GM19324 (cell line): ENCODE measurements around the gene CCND1.
"Not testable (repeated sequence)": the region's sequence is repeated elsewhere in the genome, so short reads cannot be mapped to it uniquely, and the experiment has no call there.

ENCODE experiments used
- ATAC-seq: cut with Tn5 transposase; IDR thresholded peaks from one replicate; pipeline ENCODE4 v1.9.1; 2021; ENCODE audit warnings: mild to moderate bottlenecking, moderate library complexity; ENCODE audit not compliant: unreplicated experiment, low FRiP score

The CCND1 gene

DNA sequence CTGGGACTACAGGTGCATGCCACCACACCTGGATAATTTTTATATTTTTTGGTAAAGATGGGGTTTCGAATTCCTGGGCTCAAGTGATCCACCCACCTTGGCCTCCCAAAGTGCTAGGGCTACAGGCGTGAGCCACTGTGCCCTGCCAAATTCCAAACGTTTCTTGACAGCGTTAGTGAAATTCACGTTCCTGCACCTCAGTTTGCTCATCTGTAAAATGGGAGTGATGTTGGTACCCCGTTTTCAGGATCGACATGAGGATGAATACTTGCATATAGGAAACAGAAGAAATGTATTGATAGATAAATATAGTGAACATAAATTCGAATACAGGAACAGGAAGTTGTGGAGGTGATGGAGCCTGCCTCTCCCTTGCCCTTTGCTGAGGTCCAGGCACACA is 44.4 kb downstream of the CCND1 start:
- no peak for ATAC-seq

DNA sequence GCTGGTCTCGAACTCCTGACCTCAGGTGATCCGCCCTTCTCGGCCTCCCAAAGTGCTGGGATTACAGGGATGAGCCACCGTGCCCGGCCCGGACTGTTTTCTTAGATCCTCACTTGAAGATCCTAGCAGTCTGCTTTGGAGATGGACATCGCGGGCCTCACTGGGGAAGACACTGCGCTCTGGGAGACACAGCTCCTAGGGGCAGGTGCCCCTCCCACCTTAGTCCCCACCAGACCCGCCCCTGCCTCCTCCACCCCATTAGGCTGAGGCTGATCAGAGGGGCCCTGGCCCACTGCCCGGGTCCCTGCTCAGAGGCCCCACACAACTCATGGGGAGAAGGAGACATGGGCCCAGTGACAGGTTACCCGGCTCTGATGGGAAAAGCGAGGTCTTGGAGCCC is 45.5 kb downstream of the CCND1 start:
- ATAC-seq, result no peak

DNA sequence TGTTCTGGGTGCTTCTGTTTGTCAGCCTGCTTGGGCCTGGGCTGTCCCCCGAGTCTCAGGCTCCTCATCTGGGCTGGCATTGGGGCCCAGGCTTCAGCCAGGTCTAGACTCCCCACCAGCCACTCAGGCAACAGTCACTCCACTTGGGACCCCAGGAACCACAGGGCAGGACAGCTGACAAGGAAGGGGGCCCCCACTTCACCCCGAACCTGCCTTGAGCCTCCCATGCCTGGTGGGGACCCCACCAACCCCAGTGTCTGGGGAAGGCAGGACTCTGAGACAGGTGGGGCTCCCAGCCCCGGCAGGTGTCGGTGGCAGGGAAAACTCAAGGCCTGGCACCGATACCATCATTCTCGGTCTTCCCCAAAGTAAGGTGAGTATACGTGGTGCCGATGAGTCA is 45.9 kb downstream of the CCND1 start:
- no peak for ATAC-seq

DNA sequence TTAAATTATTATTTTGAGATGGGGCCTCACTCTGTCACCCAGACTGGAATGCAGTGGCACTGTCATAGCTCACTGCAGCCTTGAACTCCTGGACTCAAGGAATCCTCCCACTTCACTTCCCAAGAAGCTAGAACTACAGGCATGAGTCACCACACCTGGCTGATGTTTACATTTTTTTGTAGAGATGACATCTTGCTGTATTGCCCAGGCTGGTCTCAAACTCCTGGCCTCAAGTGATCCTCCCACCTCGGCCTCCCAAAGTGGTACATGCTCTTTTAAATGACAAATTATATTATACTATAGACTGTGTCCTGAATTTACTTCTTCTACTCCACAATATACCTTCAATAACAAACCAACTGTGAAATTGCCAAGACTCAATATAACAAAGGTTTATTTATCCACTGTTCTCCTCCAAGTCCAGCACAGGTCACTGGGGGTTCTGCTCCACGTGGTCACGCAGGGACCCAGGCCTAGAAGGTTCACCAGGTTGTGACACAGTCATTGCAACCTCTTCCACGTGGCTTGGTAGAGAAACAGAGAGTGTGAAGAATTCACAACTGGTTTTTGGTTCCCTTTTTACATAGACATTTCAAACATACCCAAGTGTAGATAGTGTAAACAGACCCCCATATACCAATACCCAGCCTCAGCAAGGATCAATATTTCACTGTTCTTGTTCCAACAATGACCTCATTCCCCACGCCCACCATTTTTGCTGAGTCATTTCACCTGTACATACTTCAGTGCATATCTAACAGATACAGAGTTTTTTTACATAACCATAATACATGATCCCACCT is 47.2 kb downstream of the CCND1 start:
- ATAC-seq, result not testable (repeated sequence)

DNA sequence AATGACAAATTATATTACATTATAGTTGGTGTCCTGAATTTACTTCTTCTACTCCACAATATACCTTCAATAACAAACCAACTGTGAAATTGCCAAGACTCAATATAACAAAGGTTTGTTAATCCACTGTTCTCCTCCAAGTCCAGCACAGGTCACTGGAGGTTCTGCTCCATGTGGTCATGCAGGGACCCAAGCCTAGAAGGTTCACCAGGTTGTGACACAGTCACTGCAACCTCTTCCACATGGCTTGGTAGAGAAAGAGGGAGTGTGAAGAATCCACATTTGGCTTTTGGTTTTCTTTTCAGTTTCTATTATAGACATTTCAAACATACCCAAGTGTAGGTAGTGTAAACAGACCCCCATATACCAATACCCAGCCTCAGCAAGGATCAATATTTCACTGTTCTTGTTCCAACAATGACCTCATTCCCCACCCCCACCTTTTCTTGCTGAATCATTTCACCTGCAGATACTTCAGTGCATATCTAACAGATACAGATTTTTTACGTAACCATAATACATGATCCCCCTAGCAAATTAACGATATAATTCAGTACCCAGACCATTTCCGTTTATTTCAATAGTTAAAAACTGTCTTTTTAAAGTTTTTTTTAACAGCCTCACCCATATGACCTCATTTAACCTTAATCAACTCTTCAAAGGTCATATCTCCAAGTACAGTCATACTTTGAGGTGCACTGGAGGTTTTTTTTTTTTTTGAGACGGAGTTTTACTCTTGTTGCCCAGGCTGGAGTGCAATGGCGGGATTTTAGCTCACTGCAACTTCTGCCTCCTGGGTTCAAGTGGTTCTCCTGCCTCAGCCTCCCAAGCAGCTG is 48.7 kb downstream of the CCND1 start:
- no peak for ATAC-seq

DNA sequence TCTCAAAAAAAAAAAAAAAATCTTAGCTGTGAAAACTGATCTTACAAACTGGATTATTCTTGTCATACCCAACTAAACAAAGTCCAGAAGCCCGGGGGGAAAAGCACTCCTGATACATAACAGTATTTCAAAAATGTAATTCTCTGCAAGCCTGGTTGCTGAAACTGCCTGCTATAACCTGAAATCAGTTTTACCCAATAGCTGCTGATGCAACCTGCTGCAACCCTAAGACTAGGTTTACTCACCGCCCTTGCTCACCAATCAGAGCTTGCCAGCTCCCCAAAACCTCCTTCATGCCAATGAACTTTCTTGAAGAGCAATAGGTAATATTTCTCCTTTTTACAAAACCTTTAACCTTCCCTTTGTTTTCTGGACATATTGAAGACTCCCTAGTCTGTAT is 50.5 kb downstream of the CCND1 start:
- ATAC-seq, result no peak

DNA sequence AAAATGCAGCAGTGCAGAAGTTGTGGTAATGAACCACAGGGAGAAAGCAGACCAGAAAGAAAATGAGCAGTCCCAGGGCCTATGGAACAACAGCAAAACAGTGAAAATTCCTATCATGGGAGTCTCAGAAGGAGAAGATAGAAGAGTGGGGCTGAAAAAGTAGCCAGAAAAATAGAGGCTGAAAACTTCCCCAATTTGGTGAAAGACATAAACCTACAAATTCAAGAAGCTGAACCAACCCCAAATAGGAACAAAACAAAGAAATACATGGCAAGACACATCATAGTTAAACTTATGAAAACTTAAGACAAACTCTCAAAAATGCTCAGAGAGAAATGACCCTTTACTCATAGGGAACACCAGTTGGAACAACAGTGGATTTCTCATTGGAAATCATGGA is 51.5 kb downstream of the CCND1 start:
- ATAC-seq, result no peak

DNA sequence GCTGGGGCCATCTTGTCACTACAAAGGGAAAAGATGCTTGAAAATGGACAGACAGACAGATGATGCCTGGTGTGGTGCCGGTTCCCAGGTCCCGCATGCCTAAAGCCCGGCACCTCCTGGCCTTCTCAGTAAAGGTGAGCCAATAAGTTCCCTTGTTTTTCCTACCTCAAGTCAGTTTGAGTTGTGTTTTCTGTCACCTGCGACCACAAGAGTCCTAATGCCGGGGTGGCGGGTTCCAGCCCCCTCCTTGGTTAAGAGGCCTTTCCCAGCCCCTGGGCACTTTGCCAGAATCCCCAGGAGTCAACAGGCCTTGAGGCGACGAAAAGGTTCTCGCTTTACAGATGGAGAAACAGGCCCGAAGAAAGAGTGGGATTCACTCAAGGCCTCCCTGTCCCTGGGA is 53.8 kb downstream of the CCND1 start:
- no peak for ATAC-seq

DNA sequence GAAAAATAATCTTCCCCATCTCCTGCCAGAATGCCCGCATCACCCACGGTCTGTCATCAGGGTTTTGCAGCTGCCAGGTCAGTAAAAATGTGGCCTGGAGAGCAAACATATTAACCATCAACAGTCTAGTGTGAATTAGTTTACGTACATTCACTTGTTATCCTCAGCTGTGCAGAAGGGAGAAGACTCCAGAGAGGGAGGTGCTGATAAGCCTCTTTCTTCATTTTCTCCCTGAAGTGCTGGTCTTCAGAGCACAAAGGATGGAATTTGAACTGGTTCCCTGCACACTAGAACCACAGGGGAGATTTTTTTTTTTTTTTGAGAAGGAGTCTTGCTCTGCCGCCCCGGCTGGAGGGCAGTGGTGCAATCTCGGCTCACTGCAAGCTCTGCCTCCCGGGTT is 54.6 kb downstream of the CCND1 start:
- ATAC-seq, result no peak

DNA sequence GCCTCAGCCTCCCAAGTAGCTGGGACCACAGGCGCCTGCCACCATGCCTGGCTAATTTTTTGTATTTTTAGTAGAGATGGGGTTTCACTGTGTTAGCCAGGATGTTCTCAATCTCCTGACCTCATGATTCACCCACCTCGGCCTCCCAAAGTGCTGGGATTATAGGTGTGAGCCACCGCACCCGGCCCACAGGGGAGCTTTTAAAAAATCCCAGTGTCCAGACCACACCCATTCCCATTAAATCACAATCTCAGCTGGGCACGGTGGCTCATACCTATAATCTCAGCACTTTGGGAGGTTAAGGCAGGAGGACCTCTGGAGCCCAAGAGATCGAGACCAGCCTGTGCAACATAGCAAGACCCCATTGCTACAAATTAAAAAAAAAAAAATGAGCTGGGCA is 55.0 kb downstream of the CCND1 start:
- ATAC-seq, result not testable (repeated sequence)

DNA sequence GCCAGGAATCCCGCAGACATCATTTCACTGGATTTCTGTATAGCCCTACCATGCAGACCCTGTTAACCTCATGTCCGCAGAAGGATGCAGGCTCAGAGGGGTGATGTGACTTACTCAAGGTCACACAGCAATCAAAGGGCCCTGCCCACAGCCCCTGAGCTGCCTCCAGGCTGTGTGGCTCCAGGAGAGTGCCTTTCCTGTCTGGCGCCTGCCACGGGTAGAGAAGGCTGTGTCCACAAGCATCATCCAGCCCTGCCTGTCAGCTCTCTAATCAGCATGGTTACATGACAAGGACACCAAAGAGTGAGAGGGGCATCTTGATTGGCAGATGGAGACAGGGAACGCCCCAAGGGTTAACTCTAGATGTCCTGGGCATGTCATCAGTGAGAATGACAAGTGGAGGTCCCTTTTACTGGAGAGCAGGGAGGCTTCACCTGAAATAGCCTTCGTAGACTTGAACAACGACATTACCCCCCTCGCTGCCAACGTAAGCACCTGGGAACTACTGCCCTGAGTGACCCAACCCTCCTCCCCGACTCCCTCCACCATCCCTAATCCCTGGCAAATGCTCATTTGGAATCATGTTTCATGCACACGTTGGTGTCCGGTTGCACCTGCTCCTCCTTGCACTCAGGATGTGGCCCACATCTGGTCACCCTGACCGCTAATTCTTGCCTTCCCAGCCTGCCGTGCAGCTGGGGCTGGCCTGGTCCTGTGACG is 56.0 kb downstream of the CCND1 start:
- ATAC-seq, result no peak

DNA sequence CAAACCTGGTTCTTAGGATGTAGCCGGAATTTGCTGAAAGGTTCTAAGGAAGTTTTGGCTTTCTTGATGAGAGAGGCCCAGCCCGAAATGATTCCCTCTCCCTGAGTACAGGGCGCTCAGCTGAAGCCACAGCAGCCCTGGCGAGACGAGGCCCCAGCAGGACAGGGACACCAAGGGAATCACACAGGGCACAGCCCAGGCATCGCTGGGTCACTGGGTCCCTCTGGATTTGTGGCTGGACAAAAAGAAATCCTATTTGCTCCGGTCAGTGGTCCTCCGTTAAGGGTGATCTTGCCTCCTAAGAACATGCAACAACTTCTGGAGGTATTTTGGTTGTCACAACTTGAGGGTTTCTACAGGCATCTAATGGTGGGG is 56.5 kb downstream of the CCND1 start:
- no peak for ATAC-seq

DNA sequence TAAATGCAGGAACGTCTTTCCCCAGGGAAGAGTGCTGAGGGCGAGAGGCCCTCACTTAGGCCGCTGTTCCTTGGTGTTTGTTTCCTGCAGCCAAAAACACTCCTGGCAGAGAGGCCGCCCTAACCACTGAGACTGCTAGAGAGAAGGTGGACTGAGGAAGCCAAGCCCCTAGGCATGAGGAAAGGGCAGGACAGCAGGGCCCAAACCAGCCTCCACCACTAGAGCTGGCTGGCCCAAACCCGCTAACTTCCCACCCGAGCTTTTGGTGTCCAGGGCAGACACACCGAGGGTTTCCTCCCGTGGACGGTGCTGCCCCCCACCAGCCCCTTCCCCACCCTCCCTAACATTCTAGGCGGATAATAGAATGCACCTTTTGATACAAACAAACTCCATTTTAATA is 56.9 kb downstream of the CCND1 start:
- no peak for ATAC-seq

DNA sequence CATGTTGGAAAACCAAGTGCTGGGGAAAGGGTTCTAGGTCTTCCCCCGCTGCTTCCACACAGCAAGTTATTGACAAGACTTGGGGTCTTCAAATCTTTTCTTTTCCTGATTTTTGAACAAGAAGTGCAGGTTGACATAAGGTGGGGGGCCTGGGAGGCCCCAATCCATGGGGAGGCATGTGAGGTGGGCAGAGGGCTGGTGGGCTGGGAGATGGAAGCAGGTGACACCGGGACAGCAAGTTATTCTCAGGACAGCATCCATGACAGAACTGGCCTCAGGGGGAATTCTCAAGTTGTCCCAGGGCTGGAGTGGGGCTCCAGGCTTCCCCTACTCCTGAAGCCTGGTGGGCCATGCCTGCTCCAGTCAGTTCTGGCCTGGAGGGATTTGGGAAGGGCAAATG is 57.4 kb downstream of the CCND1 start:
- ATAC-seq, result no peak

DNA sequence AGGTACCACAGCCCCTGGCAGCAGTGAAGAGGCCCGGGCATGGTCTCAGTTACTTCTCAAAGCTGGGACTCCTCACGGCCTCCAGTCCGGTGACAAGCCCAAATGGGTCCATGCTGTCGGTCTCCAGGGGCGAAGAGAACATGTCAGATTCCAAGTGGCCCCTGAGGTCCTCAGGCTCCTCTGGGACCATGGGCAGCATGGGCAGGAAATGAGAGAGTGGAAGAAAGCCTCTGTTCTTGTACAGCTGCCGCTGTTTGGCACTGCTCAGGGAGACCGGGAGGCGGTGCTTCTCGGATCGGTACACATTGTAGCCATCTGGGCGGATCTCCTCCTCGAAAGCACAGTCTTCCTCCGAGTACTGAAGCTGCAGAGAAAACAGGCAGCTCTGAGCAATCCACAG is 58.3 kb downstream of the CCND1 start:
- ATAC-seq, result no peak

DNA sequence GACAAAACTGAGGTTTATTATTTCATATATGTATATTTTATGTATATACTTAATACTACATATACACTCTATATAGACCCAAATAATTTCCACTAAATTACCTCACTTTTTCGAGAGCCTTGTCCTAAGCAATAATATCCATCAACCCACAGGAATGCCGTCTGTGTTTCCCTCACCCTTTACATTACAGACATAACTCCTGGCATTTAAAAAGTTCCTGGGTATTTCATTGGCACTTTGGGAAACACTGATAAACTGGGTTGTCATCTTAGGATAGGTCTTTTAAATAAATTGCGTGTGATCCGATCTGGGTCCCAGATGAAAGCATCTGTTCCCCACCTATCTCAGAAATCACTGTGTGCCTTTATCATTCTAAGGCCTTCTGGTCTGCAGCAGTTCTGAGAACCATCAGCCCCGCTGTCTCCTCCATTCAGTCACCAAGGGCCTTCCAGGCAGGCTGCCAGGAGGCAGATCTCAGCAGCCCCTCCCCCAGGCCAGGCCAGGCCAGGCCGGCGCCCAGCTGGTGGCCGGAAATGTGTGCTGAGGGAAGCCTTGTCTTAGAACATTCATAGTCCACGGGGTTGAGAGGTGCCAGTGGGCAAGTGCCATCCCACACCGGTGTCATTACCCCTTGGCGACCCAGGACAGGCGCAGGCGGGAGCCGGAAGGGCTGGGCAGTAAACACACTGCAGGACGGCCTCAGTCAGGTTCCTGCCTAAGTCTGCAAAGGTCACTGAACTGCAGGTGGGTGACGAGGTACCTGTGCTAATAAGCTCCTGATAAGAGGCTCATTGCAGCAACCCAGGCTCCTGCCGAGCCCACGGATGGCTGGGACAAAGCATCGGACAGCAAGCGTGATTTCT is 59.6 kb downstream of the CCND1 start:
- ATAC-seq, result no peak

DNA sequence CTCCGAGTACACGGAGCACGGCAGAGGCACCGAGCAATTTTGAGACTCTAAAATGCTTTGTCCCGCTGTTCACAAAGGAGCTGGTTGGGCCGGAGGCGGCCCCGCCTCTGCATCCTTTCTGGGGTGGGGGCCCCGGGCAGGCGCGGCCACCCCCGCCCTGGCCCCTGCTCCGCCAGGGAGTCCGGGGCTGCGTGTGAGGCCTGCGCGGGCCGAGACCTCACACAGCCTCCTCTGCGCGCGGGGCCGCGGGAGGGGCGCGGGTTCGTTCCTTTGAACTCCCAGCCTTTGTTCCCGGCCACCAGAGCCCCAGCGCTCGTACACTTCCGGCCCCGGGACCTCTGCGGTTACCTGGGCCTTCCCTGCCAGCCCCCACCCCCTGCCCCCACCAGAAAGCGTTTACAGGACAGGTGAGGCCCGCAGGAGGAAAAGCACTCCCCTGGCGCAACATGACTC is 61.3 kb downstream of the CCND1 start:
- ATAC-seq, result no peak

DNA sequence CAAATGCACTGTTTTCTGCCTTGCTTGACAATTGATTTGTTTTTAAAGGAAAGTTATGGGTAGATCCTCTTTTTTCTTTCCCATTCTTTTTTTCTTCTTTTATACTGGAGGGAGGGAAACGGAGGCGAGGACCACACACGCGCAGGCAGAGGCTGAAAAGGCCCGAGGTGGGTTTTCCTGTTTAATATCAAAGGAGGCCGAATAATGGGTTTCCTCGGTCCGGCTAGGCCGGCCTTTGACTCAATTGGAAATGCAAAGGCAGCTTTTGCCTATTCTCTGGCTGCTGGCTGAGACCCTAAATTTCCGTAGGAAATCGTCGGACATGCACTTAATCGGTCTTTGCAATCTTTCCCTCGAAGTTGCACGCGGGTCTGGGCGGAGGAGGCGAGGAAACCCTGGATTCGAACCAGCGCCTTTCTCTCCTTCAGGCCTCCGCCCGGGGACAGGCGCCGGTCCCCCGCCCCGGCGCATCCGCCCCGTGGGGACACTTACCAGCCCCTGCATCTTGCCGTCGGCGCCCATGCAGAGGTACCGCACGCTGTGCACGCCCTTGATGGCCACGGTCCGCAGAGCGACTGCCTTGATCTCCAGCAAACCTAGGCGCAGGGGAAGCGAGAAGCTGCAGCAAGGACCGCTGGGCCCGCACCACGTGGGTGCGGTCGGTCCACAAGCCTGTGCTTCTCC is 62.0 kb downstream of the CCND1 start:
- ATAC-seq, result no peak

DNA sequence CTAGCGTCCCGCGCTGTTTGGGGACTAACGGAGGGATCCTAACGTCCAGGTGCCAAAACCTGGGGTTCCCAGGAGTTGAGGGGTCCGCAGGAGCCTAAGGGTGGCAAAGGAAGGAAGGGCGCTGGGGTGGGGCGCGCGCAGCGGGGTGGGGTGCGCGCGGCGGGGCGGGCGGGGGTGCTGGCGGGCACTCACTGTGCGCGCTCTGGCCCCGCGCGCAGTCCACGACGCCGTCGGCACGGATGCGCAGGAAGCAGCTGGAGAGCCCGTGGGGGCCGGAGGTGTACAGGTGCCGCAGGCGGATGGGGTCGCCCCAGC is 62.5 kb downstream of the CCND1 start:
- no peak for ATAC-seq
